ENCODE measurements around the gene PDE2A.

PDE2A gene

DNA sequence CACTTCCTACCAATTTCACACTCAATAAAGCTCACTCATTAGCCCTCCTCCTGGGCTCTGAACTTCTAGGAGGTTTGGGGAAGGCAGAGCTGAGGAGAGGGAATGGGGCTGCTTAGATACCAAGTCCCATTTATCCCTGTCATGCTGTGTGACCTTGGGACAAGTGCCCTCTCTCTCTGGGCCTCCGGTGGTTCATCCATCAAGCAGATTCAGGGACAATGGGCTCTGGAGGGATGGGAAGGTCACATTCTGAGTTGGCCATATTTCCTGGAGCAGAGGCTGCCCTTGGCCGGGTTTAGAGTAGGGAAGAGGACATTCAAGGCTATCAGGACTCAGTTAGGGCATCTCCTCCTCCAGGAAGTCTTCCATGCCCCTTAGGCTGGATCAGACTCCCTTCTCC is 66.7 kb downstream of the PDE2A start:
- no peak for DNase-seq

DNA sequence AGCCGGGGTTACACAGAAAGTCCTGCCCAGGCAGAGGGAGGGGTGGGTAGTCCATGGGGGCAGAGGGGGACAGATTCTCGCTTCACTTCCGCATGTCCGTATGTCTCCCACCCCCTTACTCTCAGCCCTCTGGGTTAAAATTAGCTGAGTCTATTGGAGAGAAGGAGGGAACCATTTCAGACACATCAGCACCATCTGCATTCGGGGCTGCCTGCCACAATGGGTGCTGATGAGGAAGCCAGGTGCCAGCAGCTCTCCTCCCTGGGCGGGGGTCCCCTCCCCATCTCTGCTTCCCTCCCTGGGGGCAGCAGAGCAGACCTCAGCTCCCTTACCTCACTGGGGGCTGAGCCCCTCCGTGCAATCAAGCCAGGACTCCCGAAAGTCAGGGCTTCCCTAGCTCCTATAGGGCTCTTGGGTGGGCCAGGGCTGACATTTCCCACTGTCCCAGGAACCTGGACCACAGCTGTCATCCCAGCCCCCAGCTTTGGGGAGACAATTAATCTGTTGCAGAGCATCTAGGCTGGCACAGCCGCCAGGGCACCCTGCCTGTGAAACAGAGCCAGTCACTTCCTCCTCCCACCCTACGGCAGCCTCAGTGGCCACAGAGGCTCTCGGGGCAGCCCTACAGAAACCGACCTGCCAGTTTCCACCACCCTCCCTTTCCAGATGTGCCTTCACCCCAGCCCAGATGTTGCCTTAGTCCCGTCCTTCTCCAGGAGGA is 67.3 kb downstream of the PDE2A start:
- no peak for DNase-seq

- no peak for DNase-seq
Observed at GRCh38 chr11:72605973-72606747, 68.1 kb downstream of the PDE2A start.

DNA sequence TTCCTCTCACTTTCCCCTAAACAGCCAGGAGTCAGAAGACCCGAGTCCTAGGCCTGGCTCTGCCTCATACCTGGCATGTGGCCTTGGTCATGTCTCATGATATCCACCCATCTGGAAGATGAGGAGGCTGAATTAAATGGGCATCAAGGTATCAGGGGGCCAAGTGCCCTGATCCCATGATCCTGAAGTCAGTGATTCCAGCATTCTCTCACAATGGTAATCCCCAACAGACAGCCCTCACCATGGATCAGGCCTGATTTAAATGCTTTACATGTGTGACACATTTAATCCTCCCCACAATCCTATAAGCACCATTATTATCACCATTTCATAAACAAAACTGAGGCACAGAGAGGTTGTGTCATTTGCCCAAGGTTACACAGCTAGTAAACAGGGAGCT is 70.0 kb downstream of the PDE2A start:
- DNase-seq: no peak

DNA sequence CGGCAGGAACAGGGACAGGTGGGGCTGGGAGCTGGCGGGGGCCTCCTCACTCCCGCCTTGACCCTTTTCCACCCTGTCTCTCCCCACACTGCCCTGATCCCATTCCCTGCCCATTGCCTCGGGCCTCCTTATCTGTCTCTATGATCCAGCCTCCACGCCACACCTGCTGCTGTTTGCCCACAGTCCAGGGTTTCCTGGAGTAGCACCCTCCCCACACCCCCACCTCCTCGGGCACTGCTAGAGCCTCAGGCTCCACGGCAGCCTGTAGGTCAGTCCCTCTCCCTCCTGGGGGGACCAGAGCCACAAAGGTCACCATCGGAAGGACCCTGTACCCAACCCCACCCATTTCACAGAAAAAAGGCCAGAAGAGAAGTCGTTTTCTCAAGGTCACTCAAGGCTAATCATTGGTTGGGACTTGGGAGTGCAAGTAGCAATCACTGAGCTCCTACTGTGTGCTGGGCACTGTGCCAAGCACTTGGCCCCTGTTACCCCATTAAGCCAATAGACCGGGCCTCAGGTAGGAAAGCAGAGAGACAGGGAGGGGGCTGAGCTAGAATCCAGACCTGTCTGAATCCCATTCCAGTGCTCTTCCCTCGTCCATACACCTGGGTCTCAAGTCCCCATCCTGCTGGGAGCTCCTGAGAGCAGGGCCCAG is 71.8 kb downstream of the PDE2A start:
- DNase-seq: no peak

DNA sequence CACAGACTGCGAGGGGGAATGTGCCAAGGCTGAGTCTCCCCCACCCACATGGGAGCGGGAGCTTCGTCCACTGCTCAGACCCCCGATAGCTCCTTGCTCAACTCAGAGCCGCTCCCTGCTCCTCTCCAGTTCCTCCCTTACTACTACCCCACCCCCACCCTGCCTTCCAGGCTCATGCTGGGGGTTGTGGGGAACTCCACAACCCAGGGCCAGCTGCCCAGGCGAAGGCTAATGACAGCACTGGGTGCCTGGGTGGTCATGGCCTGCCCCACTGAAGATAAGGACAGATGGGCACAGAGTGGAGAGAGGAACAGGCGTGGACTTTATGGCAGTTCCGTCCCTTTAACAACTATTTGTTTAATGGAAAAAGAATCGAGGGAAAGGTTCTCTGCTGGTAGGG is 73.7 kb downstream of the PDE2A start:
- DNase-seq: no peak

DNA sequence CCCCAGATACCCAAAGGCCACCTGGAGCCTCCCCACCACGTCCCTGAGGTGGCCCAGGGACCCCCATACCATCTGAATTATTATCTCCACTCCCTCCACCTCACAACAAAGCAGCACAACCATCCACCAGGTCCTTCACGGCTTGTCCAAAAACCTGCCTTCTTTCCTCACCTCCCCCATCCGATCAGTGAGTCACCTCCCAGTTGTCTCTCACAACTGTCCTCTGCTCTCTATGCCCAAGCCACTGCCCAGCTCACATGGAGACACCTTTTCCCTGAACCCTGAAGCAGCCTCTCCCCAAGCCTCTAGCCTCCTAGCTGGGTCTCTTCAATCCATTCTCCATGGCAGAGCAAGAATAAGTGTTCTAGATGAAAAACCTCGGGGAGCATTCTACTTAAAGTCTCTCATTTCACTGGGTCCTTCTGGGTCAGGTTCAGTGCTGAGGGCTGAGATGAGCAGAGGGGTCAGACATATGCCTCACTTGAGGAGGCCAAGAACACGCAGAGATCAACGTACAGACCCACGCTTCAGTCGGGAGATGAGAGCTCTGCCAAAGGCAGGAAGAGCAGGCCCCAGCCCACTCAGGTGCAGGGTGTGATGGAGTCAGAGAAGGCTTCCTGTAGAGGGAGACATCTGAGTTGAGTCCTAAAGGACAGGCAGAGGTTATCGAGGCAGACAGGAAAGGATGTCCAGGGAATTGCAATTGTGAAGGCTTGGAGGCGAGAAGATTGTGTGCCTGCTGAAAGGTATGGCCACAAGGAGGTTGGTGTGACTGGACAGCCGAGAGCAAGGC is 74.7 kb downstream of the PDE2A start:
- DNase-seq: no peak

GRCh38 chr11:72598906-72599305 is 75.3 kb downstream of the PDE2A start:
- DNase-seq: no peak

- no peak for DNase-seq
Observed at GRCh38 chr11:72598466-72598865, 75.8 kb downstream of the PDE2A start.

GRCh38 chr11:72597721-72598120 is 76.5 kb downstream of the PDE2A start:
- no peak for DNase-seq

- DNase-seq: no peak
Observed at GRCh38 chr11:72595292-72595684, 78.9 kb downstream of the PDE2A start.

DNA sequence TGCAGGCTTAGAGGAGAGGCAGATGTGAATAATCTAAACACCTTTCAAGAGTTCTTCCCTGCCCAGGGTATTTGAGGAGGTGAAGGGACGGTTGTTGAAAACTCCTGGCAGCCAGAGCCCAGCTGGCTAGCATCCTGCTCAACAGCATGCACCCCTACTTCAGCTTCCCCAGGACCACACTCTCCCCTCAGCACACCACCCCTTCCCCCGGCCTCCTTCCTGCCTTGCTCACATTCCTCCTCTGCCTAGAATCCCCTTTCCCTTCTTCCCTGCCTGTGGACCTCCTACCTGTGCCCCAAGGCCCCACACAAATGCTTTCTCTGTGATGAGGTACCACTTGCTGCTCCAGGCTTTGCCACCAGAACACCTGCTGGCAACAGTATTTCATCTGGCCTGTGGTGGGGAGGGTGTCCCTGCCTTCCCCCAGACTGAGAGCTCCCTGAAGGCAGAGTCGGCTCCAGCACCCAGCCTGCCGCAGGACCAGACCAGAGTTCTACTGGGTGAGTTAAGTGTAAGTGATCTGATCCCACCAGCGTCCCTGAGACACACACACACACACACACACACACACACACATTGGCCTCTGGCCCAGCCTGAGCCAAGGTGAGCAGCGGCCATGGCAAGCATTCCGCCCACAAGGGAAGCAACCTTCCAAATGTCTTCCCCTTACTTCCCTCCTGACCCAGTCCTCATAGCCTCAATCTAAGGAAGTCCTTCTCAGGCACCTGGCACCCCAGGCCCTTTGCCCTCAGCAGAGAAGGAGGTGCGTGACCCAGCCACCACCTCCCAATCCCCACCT is 79.5 kb downstream of the PDE2A start:
- DNase-seq: no peak

DNA sequence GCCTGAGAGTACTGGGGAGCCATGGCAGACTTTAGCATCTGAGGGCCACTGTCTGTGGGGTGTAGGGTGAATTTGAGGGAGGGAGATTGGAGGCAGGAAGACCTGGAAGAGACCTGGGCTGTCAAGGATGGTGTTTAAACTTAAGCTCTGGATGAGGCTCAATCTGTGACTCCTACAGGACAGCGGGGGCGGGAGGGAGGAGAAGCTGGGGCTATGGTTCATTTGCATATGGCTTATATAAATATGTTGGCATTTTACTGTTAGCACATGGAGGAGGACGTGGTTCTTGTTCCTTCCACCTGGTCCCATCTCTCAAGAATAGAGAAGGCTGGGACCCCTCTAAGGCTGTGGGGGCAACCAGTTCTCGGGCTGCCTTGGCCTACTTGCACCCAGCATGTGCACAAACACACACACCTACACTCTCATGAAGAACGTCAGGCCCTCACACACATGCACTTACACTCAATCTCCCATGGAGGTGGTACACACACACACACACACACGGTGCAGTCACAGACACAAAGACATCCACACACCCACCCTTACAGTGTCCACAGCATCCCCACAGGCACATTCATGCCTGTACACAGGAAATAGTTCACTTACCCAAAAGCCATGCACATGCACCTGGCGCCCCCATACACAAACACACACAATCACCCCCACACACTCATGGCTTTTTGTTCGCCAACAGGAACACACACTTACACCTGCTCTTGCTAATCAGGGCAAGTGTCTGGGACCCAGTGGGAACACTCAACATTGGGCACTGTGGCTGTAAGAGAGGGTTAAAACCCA is 81.3 kb downstream of the PDE2A start:
- DNase-seq: no peak

GRCh38 chr11:72591785-72592502 is 82.3 kb downstream of the PDE2A start:
- no peak for DNase-seq

DNA sequence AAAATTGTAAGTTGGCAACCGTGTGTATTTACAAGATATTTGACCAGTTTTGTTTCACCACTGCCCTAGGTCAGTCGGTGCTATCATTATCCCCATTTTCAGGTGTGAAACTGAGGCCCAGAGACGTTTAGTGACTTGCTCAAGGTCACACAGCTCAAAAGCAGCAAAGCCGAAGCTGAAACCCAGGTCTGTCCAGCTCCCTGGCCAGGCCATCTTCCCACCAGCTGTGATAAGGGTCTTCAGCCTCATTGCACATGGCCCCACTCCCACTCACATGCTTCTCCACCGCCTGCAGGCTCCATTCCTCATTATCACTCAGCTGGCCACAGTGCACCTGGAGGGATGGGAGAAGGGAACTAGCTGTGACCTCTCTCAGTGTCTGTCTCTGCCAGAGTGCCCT is 83.2 kb downstream of the PDE2A start:
- no peak for DNase-seq

DNA sequence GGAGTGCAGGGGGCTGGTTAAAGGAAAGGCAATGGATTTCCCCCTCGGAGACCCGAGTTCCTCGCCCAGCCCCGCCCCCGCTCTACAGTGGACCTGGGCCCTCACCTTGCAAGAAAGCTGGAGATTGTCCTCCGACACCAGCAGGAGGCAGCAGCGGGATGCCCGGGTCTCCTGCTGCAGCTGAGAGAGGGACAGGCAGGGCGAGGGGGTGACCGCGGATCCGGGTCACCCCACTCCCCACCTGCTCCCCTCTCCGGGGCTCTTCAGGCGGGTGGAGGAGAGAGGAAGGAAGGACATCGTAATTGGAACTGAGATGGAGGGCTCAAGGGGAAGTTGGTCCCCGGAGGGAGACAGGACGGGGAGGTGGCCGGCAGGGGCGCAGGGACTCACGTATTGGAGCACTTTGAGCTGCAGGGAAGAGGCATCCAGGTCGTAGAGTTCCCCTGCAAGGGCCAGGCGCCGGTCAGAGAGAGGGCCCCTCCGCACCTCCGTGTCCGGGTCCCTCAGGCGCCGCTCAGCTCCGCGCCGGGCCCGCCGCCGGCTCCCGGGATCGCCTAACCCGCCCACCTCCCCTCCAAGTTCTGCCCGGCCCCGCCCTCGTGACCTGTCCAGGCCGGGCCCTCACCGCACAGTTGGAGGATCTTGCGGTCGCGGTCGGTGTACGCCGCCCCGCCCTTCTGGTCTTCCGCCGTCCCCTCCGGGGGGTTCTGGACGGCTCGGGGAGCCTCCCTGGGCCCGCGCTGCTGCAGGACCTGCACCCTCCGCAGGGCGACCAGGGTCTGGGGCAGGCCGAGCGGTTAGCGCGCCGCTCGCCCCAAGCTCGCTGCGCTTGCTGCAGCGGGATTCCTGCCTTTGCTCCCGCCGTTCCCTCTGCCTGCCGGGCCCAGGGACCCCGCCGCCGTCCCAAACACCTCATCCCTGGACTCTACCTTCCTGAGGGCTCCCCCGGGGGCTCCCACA is 84.1 kb downstream of the PDE2A start:
- DNase-seq: peak in 1 of 2 experiments; percentile 24

DNA sequence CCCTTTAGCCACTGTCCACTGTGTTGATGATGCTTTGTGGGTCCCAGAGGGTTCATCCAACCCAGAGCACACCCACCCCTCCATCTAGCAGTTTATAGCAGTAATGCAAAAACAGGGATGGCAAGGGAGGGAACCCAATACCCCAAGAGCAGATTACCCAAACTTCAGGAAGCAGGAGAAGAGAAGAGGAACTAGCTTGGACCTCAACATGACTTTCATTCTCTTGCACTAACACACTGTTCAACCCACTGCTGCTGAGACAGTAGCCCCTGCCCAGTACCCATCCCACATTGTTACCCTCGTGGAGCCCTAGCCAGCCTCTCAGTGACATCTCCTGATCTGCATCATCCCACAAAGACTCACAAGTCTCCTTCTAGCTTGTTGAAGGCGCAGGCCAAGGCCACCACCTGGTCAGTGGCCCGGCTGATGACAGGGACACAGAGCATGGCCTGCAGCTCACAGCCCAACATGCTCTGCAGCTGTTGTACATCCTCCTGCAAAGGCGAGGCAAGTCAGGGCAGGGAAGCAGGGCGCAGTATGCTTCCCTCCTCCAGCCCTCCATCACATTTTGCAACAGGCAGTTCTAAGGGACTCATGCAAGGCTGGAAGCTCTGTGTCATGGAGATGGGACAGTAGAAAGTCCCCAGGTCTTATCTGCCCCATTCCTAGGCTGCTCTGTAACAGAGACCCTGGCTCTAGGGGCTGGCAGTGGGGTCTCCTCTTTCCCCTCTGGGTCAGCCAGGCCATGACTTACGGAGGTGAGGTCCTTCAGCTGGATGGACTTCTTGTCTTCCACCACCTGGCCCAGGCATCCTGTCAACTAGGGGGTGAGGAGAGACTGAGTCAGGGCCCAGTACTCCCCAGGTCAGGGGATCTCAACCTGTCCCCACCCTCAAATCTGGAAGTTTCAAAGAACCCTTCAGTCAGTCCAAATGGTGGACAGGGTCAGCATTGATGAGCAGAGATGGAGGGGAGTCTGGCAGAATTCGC is 85.5 kb downstream of the PDE2A start:
- no peak for DNase-seq

- no peak for DNase-seq
Observed at GRCh38 chr11:72587696-72588095, 86.5 kb downstream of the PDE2A start.

Measured in NCI-H1930 (cell line).